GM23248 (cell line): Measurements from ENCODE around the gene ZFAND3.

Source experiments
- EZH2 ChIP-seq: fragments of 200-600 bp; sonication (generic); IDR thresholded peaks from 2 replicates; pipeline ENCODE4 v1.6.1; 2018; ENCODE audit warnings: antibody characterized with exemption, mild to moderate bottlenecking; ENCODE audit not compliant: insufficient read depth, poor library complexity, severe bottlenecking
- EZH2phosphoT487 ChIP-seq: fragments of 200-600 bp; sonication (generic); IDR thresholded peaks from 2 replicates; pipeline ENCODE4 v1.6.1; 2018; ENCODE audit warnings: antibody characterized with exemption, moderate library complexity, mild to moderate bottlenecking, low read depth; ENCODE audit not compliant: insufficient read depth

- TF ChIP-seq EZH2 (no peak), EZH2phosphoT487 (no peak)
Observed at GRCh38 chr6:37934276-37934675, 114.7 kb downstream of the ZFAND3 start.
